ENCODE data around the gene TTL. TPM values are rescaled to one million over a fixed set of nuclear protein-coding genes. Genes with fewer than 3 reads are reported as not detected.
"Not testable (repeated sequence)": the region's sequence is repeated elsewhere in the genome, so short reads cannot be mapped to it uniquely, and the experiment has no call there.

TTL gene
- total RNA-seq, 1 experiment from 2014 or later: 53.7 TPM

GRCh38 chr2:112528541-112528940, 46.6 kb downstream of the TTL start:
- ChIA-PET POLR2A (interaction anchor here (1.2 to 1.3 kb wide), 2 partner anchors 14 to 46 kb away, joined by 3 to 5 read pairs; no protein-coding TSS in a partner anchor), CTCF (no interaction called here)
- intact Hi-C loops (cut with micrococcal nuclease): no loop called here
- Mint-ChIP-seq H3K36me3 (ENCODE audit: insufficient read depth, unreplicated experiment) (peaks cover 25% of the 10 kb centered on the region), H3K27me3 (ENCODE audit: insufficient read depth, unreplicated experiment) (no peaks in the 10 kb centered on the region), H3K4me1 (ENCODE audit: insufficient read depth, unreplicated experiment) (no peaks in the 10 kb centered on the region), H3K9me3 (ENCODE audit: unreplicated experiment) (no peaks in the 10 kb centered on the region), H3K27ac (ENCODE audit: low read depth, unreplicated experiment) (no peak overlapping the region), H3K4me3 (ENCODE audit: unreplicated experiment) (no peak overlapping the region)
- no TSS peak for BruUV-seq (replicated peaks)
- TF ChIP-seq, protein P1, sequence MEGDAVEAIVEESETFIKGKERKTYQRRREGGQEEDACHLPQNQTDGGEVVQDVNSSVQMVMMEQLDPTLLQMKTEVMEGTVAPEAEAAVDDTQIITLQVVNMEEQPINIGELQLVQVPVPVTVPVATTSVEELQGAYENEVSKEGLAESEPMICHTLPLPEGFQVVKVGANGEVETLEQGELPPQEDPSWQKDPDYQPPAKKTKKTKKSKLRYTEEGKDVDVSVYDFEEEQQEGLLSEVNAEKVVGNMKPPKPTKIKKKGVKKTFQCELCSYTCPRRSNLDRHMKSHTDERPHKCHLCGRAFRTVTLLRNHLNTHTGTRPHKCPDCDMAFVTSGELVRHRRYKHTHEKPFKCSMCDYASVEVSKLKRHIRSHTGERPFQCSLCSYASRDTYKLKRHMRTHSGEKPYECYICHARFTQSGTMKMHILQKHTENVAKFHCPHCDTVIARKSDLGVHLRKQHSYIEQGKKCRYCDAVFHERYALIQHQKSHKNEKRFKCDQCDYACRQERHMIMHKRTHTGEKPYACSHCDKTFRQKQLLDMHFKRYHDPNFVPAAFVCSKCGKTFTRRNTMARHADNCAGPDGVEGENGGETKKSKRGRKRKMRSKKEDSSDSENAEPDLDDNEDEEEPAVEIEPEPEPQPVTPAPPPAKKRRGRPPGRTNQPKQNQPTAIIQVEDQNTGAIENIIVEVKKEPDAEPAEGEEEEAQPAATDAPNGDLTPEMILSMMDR (IDR thresholded peaks at IDR 0.05; ENCODE audit: unreplicated experiment): no peak
- no peak for DNase-seq (ENCODE audit: unreplicated experiment)

- H3K4me3 Mint-ChIP-seq (ENCODE audit: unreplicated experiment): no peak overlapping the region
- intact Hi-C loops (cut with micrococcal nuclease): no loop called here
- no peaks in the 10 kb centered on the region for H3K4me1 Mint-ChIP-seq (ENCODE audit: insufficient read depth, unreplicated experiment)
- no peak overlapping the region for H3K27ac Mint-ChIP-seq (ENCODE audit: low read depth, unreplicated experiment)
- H3K9me3 Mint-ChIP-seq (ENCODE audit: unreplicated experiment): no peaks in the 10 kb centered on the region
- DNase-seq (ENCODE audit: unreplicated experiment): no peak
- peaks cover 25% of the 10 kb centered on the region for H3K36me3 Mint-ChIP-seq (ENCODE audit: insufficient read depth, unreplicated experiment)
- TF ChIP-seq, protein P1 (IDR thresholded peaks at IDR 0.05; ENCODE audit: unreplicated experiment): no peak
- BruUV-seq (replicated peaks): no TSS peak
- POLR2A ChIA-PET: no interaction called here
- no peaks in the 10 kb centered on the region for H3K27me3 Mint-ChIP-seq (ENCODE audit: insufficient read depth, unreplicated experiment)
- CTCF ChIA-PET: no interaction called here
Observed at GRCh38 chr2:112529757-112530156, 47.8 kb downstream of the TTL start.

DNA sequence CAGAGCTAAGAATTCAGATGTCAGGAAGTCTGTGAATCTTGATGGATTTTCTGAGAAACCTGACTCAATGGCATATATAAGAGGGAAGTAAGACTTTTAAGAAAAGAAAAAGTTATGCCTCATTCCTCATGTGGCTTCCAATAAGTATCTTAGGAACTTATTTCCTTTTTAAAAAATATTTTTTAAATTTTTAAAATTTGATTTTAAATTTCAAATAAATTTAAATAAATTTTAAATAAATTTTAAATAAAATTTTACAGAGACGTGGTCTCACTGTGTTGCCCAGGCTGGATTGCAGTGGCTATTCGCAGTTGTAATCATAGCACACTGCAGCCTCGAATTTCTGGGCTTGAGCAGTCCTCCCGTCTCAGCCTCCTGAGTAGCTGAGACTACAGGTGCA, 48.8 kb downstream of the TTL start:
- TF ChIP-seq, protein P1 (IDR thresholded peaks at IDR 0.05; ENCODE audit: unreplicated experiment): no peak
- no peaks in the 10 kb centered on the region for H3K27me3 Mint-ChIP-seq (ENCODE audit: insufficient read depth, unreplicated experiment)
- no peak overlapping the region for H3K27ac Mint-ChIP-seq (ENCODE audit: low read depth, unreplicated experiment)
- BruUV-seq (replicated peaks): no TSS peak
- no peak overlapping the region for H3K4me3 Mint-ChIP-seq (ENCODE audit: unreplicated experiment)
- H3K36me3 Mint-ChIP-seq (ENCODE audit: insufficient read depth, unreplicated experiment): peaks cover 25% of the 10 kb centered on the region
- ChIA-PET POLR2A (interaction anchor here (0.6 kb wide), 1 partner anchor 57 kb away, joined by 3 read pairs; no protein-coding TSS in a partner anchor), CTCF (no interaction called here)
- intact Hi-C loops (cut with micrococcal nuclease): no loop called here
- H3K4me1 Mint-ChIP-seq (ENCODE audit: insufficient read depth, unreplicated experiment): no peaks in the 10 kb centered on the region
- DNase-seq (ENCODE audit: unreplicated experiment): no peak
- no peaks in the 10 kb centered on the region for H3K9me3 Mint-ChIP-seq (ENCODE audit: unreplicated experiment)

- Mint-ChIP-seq H3K4me1 (ENCODE audit: insufficient read depth, unreplicated experiment) (no peaks in the 10 kb centered on the region), H3K27me3 (ENCODE audit: insufficient read depth, unreplicated experiment) (no peaks in the 10 kb centered on the region), H3K4me3 (ENCODE audit: unreplicated experiment) (no peak overlapping the region), H3K36me3 (ENCODE audit: insufficient read depth, unreplicated experiment) (peaks cover 9% of the 10 kb centered on the region), H3K27ac (ENCODE audit: low read depth, unreplicated experiment) (no peak overlapping the region), H3K9me3 (ENCODE audit: unreplicated experiment) (no peaks in the 10 kb centered on the region)
- intact Hi-C loops (cut with micrococcal nuclease): no loop called here
- BruUV-seq (replicated peaks): no TSS peak
- TF ChIP-seq, protein P1 (IDR thresholded peaks at IDR 0.05; ENCODE audit: unreplicated experiment): no peak
- ChIA-PET POLR2A (no interaction called here), CTCF (interaction anchor here (0.7 to 0.8 kb wide), 2 partner anchors 23 to 33 kb away, joined by 4 to 5 read pairs; no protein-coding TSS in a partner anchor)
- DNase-seq (ENCODE audit: unreplicated experiment): no peak
Observed at GRCh38 chr2:112534826-112535225, 52.9 kb downstream of the TTL start.

DNA sequence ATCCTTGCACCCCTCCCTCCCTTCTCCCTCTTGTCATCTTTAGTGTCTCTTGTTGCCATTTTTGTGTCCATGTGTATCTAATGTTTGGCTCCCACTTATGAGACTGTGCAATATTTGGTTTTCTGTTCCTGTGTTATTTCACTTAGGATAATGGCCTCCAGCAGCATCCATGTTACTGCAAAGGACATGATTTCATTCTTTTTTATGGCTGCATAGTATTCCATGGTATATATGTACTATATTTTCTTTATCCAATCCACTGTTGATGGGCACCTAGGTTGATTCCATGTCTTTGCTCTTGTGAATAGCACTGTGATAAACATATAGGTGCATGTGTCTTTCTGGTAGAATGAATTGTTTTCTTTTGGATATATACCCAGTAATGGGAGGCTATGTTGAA, 54.7 kb downstream of the TTL start:
- H3K27ac Mint-ChIP-seq (ENCODE audit: low read depth, unreplicated experiment); H3K4me1 Mint-ChIP-seq (ENCODE audit: insufficient read depth, unreplicated experiment); intact Hi-C loops (cut with micrococcal nuclease); POLR2A ChIA-PET; DNase-seq (ENCODE audit: unreplicated experiment); H3K9me3 Mint-ChIP-seq (ENCODE audit: unreplicated experiment); H3K4me3 Mint-ChIP-seq (ENCODE audit: unreplicated experiment); BruUV-seq (replicated peaks); H3K36me3 Mint-ChIP-seq (ENCODE audit: insufficient read depth, unreplicated experiment); H3K27me3 Mint-ChIP-seq (ENCODE audit: insufficient read depth, unreplicated experiment): not testable (repeated sequence)
- CTCF ChIA-PET: interaction anchor here (0.5 kb wide), 1 partner anchor 308 kb away, joined by 4 read pairs; no protein-coding TSS in a partner anchor

Data from MCF 10A (cell line).